ENCODE results near the gene SLC6A18.

Gene SLC6A18

GRCh38 chr5:1230551-1230950, 5.4 kb downstream of the SLC6A18 start:
- H3K4me3 ChIP-seq (ENCODE audit: low read depth, low read length), result no peak overlapping the region
- no peak for TF ChIP-seq CTCF (IDR thresholded peaks at IDR 0.05; ENCODE audit: low read depth, low read length)
- in situ Hi-C loops (cut with HindIII; ENCODE audit: low sequenced_read_pairs), result no loop called here
- no peak for DNase-seq (ENCODE audit: low read depth, low spot score)

GRCh38 chr5:1231354-1231905, 6.2 kb downstream of the SLC6A18 start:
- no peak for TF ChIP-seq CTCF (IDR thresholded peaks at IDR 0.05; ENCODE audit: low read depth, low read length)
- in situ Hi-C loops (cut with HindIII; ENCODE audit: low sequenced_read_pairs), result no loop called here
- H3K4me3 ChIP-seq (ENCODE audit: low read depth, low read length), result no peak overlapping the region
- no peak for DNase-seq (ENCODE audit: low read depth, low spot score)

- no peak for TF ChIP-seq CTCF (IDR thresholded peaks at IDR 0.05; ENCODE audit: low read depth, low read length)
- no peak for DNase-seq (ENCODE audit: low read depth, low spot score)
- H3K4me3 ChIP-seq (ENCODE audit: low read depth, low read length), result no peak overlapping the region
- in situ Hi-C loops (cut with HindIII; ENCODE audit: low sequenced_read_pairs), result no loop called here
These were observed 7.6 kb downstream of the SLC6A18 start for GRCh38 chr5:1232780-1233179.

- no peak for TF ChIP-seq CTCF (IDR thresholded peaks at IDR 0.05; ENCODE audit: low read depth, low read length)
- no peak overlapping the region for H3K4me3 ChIP-seq (ENCODE audit: low read depth, low read length)
- in situ Hi-C loops (cut with HindIII; ENCODE audit: low sequenced_read_pairs), result no loop called here
- DNase-seq (ENCODE audit: low read depth, low spot score), result no peak
These were observed 10.2 kb downstream of the SLC6A18 start for GRCh38 chr5:1235379-1235778.

- in situ Hi-C loops (cut with HindIII; ENCODE audit: low sequenced_read_pairs), result no loop called here
- TF ChIP-seq CTCF (IDR thresholded peaks at IDR 0.05; ENCODE audit: low read depth, low read length), result no peak
- no peak overlapping the region for H3K4me3 ChIP-seq (ENCODE audit: low read depth, low read length)
These were observed 10.7 kb downstream of the SLC6A18 start for GRCh38 chr5:1235838-1236237.

GRCh38 chr5:1239505-1240251, 14.5 kb downstream of the SLC6A18 start:
- in situ Hi-C loops (cut with HindIII; ENCODE audit: low sequenced_read_pairs), result no loop called here
- DNase-seq (ENCODE audit: low read depth, low spot score), result no peak
- TF ChIP-seq CTCF (IDR thresholded peaks at IDR 0.05; ENCODE audit: low read depth, low read length), result no peak
- H3K4me3 ChIP-seq (ENCODE audit: low read depth, low read length), result no peak overlapping the region

More at GRCh38 chr5:1235838-1236237, 10.7 kb downstream of the SLC6A18 start:
- no peak for DNase-seq (ENCODE audit: low read depth, low spot score)

Data from astrocyte of the spinal cord (primary cell).